ENCODE data around the gene KRT75. TPM values are rescaled to one million over a fixed set of nuclear protein-coding genes. Genes with fewer than 3 reads are reported as not detected.

Gene KRT75
- total and polyA plus RNA-seq, 2 of the 13 experiments (the other 11 are each of a cell fraction or from before 2014, with no cell fraction given): not detected

GRCh38 chr12:52437508-52437907 lies 3.3 kb upstream of the KRT75 start (continued):
- TF ChIP-seq POGK (CRISPR knock-in tag; conservative IDR thresholded peaks at IDR 0.05): no peak
- no peak for TF ChIP-seq RAD51 (IDR thresholded peaks at IDR 0.05; ENCODE audit: borderline replicate concordance)
- no peak for TF ChIP-seq ZNF672 (CRISPR knock-in tag; IDR thresholded peaks at IDR 0.05)
- TF ChIP-seq WIZ (CRISPR knock-in tag; IDR thresholded peaks at IDR 0.05): no peak
- TF ChIP-seq NR2F2 (IDR thresholded peaks at IDR 0.05; ENCODE audit: borderline replicate concordance, low read depth): no peak

GRCh38 chr12:52436828-52437474 lies 2.8 kb upstream of the KRT75 start:
- no peaks in the 10 kb centered on the region for H3K36me3 ChIP-seq (replicated peaks in 1 of 2; ENCODE audit: control insufficient read depth in 1 of 2, insufficient read depth in 2 of 2, low read length in 2 of 2)
- no peak overlapping the region for H3K9ac ChIP-seq (ENCODE audit: insufficient read depth, low read depth, low read length)
- no peaks in the 10 kb centered on the region for H3K9me3 ChIP-seq (ENCODE audit: low read length)
- H3K4me3 ChIP-seq (replicated peaks in 1 of 3; ENCODE audit: insufficient read depth in 1 of 3, low read depth in 2 of 3, low read length in 3 of 3): no peak overlapping the region
- FAIRE-seq (no peak), DNase-seq (ENCODE audit: low spot score) (no peak), ATAC-seq (no peak)
- ChIA-PET POLR2A (no interaction called here), CTCF (ENCODE audit: low intra/inter-chr PET ratio, low total read pairs) (no interaction called here)
- peaks cover 3 to 4% of the 10 kb centered on the region in 2 experiments; a peak in 2 of 5 replicates for H3K27me3 ChIP-seq (ENCODE audit: control insufficient read depth in 1 of 2, insufficient read depth in 2 of 2, low read length in 2 of 2)
- intact Hi-C loops (cut with micrococcal nuclease; ENCODE audit: unreplicated experiment): no loop called here
- in situ Hi-C loops (cut with HindIII; ENCODE audit: extremely low pct_ligation_motif_present, low pct_unique_long_range_greater_than_20kb): no loop called here
- H3K4me1 ChIP-seq (ENCODE audit: insufficient read depth, low read length): peaks cover 13% of the 10 kb centered on the region
- H3K4me2 ChIP-seq (ENCODE audit: low read depth, low read length): no peak overlapping the region
- WGBS (ENCODE audit: low lambda C conversion rate): 18% methylated on average over 9 of the region's 9 CpGs
- no peak overlapping the region for H3K27ac ChIP-seq (ENCODE audit: extremely low read length, insufficient read depth, low read length)
- H4K20me1 ChIP-seq (ENCODE audit: insufficient read depth, low read length): no peaks in the 10 kb centered on the region
- no TSS peak for BruUV-seq (replicated peaks)
- H3K79me2 ChIP-seq (ENCODE audit: insufficient read depth, low read length): no peaks in the 10 kb centered on the region
- H2AFZ ChIP-seq (ENCODE audit: low read length): no peak overlapping the region
- TF ChIP-seq KDM3A (CRISPR knock-in tag; IDR thresholded peaks at IDR 0.05; ENCODE audit: low read depth) (no peak), ZNF503 (CRISPR knock-in tag; IDR thresholded peaks at IDR 0.05) (no peak), ZNF512 (CRISPR knock-in tag; IDR thresholded peaks at IDR 0.05) (no peak), RERE (CRISPR knock-in tag; IDR thresholded peaks at IDR 0.05; ENCODE audit: low read depth) (no peak), RFX1 (IDR thresholded peaks at IDR 0.05) (no peak), TARDBP (CRISPR knock-in tag; IDR thresholded peaks at IDR 0.05) (no peak), REL (CRISPR knock-in tag; conservative IDR thresholded peaks at IDR 0.05) (no peak), ZNF589 (CRISPR knock-in tag; conservative IDR thresholded peaks at IDR 0.05) (no peak)
